Sigmoid colon (tissue), 4 donors: ENCODE results near the gene C14orf119.

Source experiments
- CTCF ChIP-seq, 4 experiments: fragments of 450-650 bp in 3 of 4; fragments of 200-600 bp in 1 of 4; IDR thresholded peaks; one replicate each; pipeline ENCODE4 v1.5.1; 2016 to 2019; ENCODE audit warnings: antibody characterized with exemption in 4 of 4, mild to moderate bottlenecking in 3 of 4, moderate library complexity in 2 of 4
- POLR2A ChIP-seq, 2 donors: fragments of 450-650 bp; IDR thresholded peaks; one replicate each; pipeline ENCODE4 v1.6.1; 2016; ENCODE audit warnings: antibody characterized with exemption in 2 of 2, mild to moderate bottlenecking in 2 of 2, moderate library complexity in 2 of 2
- POLR2AphosphoS5 ChIP-seq, 4 donors: sonication (generic); formaldehyde crosslinking; IDR thresholded peaks; one replicate each; pipeline ENCODE4 v1.6.1; 2017; ENCODE audit warnings: antibody characterized with exemption in 4 of 4

GRCh38 chr14:23141706-23142444 is 46.6 kb downstream of the C14orf119 start:
- TF ChIP-seq POLR2AphosphoS5 (IDR thresholded peaks at IDR 0.05), result peak; percentile 36 to 89 (median 62)
- TF ChIP-seq CTCF (IDR thresholded peaks at IDR 0.05), result no peak
- no peak for TF ChIP-seq POLR2A (IDR thresholded peaks at IDR 0.05)
